ENCODE measurements around the gene AIG1.

Gene AIG1

DNA sequence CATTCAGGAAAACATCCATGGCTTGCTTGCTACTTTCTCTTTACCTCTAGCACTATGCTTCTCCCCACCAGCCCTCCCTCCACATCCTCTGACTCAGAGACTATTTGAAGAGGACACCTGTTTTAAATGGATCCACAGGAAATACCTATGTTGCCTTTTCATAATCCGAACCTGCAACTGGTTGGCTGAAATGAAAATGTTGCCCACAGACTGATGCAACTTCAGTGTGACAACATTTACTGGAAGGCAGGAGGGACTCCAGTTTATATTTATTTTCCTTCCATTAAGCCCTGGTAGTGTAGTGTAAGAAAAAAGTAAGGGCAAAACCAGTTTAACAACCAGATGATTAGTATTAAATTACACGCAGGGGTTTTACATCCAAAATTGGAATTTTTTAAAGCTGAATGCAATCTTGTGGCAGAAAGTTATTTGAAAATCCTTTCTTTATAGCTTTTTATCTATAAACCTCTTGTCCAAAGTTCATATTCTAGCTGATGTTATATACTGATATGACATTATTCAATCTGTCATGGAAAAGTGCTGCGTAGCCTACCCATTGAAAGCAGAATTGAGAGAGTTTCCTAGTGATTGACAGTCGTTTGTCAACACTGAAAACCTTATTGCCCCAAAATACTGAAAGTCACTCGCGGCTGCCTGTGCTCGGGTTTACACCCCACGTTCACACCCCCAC, 881 bp upstream of the AIG1 start:
- H3K4me3 Mint-ChIP-seq = peak overlapping the region; percentile 92
- peaks cover 2% of the 10 kb centered on the region for H3K9me3 Mint-ChIP-seq
- DNase-seq = no peak

DNA sequence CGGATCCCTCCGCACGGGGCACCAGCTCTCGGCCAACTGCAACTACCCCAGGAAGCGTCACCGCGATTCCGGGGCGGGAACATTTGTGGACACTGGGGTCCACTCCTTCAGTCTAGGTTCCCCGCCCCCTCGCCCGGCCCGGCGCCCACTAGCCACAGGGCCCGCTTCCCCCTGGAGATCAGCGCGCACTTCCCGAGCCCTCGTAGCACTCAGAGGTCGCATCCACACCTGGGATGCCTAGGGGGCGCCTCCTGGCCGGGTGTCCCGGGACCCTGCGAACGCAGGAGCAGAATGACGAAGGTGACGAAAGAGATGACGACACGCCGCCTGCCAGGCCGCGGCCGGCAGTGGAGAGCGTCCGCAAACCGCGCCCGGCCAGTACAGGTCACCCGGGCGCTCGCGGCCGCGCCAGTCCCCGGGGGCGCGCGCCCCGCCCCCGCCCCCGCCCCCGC, 309 bp upstream of the AIG1 start:
- TF ChIP-seq, protein P1, sequence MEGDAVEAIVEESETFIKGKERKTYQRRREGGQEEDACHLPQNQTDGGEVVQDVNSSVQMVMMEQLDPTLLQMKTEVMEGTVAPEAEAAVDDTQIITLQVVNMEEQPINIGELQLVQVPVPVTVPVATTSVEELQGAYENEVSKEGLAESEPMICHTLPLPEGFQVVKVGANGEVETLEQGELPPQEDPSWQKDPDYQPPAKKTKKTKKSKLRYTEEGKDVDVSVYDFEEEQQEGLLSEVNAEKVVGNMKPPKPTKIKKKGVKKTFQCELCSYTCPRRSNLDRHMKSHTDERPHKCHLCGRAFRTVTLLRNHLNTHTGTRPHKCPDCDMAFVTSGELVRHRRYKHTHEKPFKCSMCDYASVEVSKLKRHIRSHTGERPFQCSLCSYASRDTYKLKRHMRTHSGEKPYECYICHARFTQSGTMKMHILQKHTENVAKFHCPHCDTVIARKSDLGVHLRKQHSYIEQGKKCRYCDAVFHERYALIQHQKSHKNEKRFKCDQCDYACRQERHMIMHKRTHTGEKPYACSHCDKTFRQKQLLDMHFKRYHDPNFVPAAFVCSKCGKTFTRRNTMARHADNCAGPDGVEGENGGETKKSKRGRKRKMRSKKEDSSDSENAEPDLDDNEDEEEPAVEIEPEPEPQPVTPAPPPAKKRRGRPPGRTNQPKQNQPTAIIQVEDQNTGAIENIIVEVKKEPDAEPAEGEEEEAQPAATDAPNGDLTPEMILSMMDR (IDR thresholded peaks at IDR 0.05) = no peak
- peak overlapping the region; percentile 86 for H3K27ac Mint-ChIP-seq
- H3K4me3 Mint-ChIP-seq = peak overlapping the region; percentile 92
- peaks cover 9% of the 10 kb centered on the region for H3K36me3 Mint-ChIP-seq (ENCODE audit: low read depth)
- no peaks in the 10 kb centered on the region for H3K27me3 Mint-ChIP-seq (ENCODE audit: low read depth, poor library complexity)
- peaks cover 2% of the 10 kb centered on the region for H3K9me3 Mint-ChIP-seq
- peak; percentile 84 for DNase-seq
- H3K4me1 Mint-ChIP-seq = peaks cover 48% of the 10 kb centered on the region

More for the DNA sequence above, 881 bp upstream of the AIG1 start:
- peaks cover 50% of the 10 kb centered on the region for H3K4me1 Mint-ChIP-seq
- H3K27me3 Mint-ChIP-seq (ENCODE audit: low read depth, poor library complexity) = no peaks in the 10 kb centered on the region
- peak overlapping the region; percentile 86 for H3K27ac Mint-ChIP-seq
- TF ChIP-seq, protein P1 (IDR thresholded peaks at IDR 0.05) = no peak
- H3K36me3 Mint-ChIP-seq (ENCODE audit: low read depth) = peaks cover 3% of the 10 kb centered on the region

DNA sequence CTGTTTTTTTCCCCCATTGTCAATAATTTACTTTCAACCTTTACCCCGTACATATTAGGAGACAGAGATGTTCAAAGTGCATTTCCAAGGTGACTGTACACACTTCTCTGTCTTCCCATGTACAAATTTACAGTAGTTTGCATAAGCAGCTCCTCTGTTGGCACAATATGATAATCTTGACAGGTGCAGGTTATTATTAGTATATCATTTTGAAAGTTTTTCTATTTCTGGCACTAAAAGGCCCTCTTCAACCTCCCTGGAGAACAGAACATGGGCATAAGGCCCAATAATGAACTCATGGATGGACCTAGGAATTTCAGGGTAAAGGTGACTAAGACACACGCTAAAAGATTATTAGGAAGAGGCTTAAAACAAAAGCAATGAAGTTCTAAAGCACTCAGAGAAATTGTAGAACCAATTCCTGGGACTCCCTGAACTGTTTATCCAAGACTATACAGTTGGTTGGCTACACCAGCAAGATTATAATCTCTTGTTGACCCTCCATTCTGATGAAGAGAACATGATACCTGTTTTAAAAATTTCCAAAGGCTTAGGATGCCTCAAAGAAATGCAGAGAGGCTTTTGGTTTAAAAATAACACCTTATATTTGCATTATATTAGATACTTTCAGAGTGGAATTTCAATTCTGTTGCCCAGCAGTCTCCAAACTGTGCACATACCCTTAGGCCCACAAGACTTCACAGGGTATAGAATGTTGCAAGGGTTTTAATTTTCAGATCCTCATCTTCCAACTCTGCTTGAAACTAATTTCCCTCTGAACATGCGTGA, 1.1 kb downstream of the AIG1 start:
- Mint-ChIP-seq H3K4me3 (peak overlapping the region; percentile 92), H3K9me3 (peaks cover 7% of the 10 kb centered on the region), H3K36me3 (ENCODE audit: low read depth) (peaks cover 13% of the 10 kb centered on the region), H3K27me3 (ENCODE audit: low read depth, poor library complexity) (no peaks in the 10 kb centered on the region), H3K27ac (peak overlapping the region; percentile 9), H3K4me1 (peaks cover 45% of the 10 kb centered on the region)
- TF ChIP-seq, protein P1 (IDR thresholded peaks at IDR 0.05) = no peak
- no peak for DNase-seq

DNA sequence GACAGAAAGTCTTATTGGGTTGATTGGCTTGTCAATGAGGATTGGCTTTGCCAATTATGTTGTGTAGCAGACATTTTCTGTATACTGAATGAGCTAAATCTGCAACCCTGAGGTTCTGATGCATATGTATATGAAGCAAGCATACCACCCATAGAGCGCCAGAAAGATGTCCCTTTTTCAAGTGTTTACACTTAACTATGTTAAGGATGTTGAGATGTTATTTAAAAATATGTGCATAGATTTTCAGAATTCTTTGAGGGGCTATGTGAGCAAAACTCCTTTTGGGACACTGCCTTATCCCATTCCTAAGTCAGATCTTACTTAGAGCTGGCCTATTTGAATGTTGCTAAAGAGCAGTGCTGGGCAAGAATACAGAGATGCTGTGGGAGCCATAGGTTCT, 1.9 kb downstream of the AIG1 start:
- peak overlapping the region; percentile 37 for H3K4me3 Mint-ChIP-seq
- H3K9me3 Mint-ChIP-seq = peaks cover 7% of the 10 kb centered on the region
- no peak overlapping the region for H3K27ac Mint-ChIP-seq
- DNase-seq = no peak
- TF ChIP-seq, protein P1 (IDR thresholded peaks at IDR 0.05) = no peak
- H3K27me3 Mint-ChIP-seq (ENCODE audit: low read depth, poor library complexity) = no peaks in the 10 kb centered on the region
- H3K36me3 Mint-ChIP-seq (ENCODE audit: low read depth) = peaks cover 13% of the 10 kb centered on the region
- peaks cover 45% of the 10 kb centered on the region for H3K4me1 Mint-ChIP-seq

DNA sequence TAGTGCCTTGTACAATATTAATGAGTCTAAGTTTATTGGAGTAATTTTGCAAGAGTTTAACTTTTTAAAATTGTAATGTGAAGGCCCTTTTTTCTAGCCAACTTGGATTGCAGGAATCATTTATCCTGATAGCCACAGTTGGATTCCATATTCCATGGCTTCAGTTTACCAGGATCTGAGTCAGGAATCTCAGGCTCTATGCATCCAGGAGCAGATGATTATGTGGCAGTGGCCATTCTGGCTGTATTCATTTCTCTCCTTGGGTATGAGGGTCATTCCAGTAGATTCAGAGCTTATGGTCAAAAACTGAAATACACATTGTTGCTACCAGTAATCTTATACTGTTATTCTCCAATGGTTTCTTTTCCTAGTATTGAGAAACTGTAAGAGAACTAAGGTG, 2.9 kb downstream of the AIG1 start:
- Mint-ChIP-seq H3K4me3 (no peak overlapping the region), H3K4me1 (peaks cover 45% of the 10 kb centered on the region)

More for the DNA sequence above, 2.9 kb downstream of the AIG1 start:
- Mint-ChIP-seq H3K27me3 (ENCODE audit: low read depth, poor library complexity) (no peaks in the 10 kb centered on the region), H3K27ac (no peak overlapping the region), H3K36me3 (ENCODE audit: low read depth) (peaks cover 13% of the 10 kb centered on the region), H3K9me3 (peaks cover 7% of the 10 kb centered on the region)
- TF ChIP-seq, protein P1 (IDR thresholded peaks at IDR 0.05) = no peak
- no peak for DNase-seq

Measured in nephron progenitor cell (in vitro differentiated cells).